HG02763 (cell line): ENCODE data around the gene COPZ1.
"Not testable (repeated sequence)": the region's sequence is repeated elsewhere in the genome, so short reads cannot be mapped to it uniquely, and the experiment has no call there.

Source experiments
- ATAC-seq: cut with Tn5 transposase; IDR thresholded peaks from one replicate; pipeline ENCODE4 v1.9.1; 2021; ENCODE audit warnings: mild to moderate bottlenecking, moderate library complexity; ENCODE audit not compliant: unreplicated experiment

Gene COPZ1

DNA sequence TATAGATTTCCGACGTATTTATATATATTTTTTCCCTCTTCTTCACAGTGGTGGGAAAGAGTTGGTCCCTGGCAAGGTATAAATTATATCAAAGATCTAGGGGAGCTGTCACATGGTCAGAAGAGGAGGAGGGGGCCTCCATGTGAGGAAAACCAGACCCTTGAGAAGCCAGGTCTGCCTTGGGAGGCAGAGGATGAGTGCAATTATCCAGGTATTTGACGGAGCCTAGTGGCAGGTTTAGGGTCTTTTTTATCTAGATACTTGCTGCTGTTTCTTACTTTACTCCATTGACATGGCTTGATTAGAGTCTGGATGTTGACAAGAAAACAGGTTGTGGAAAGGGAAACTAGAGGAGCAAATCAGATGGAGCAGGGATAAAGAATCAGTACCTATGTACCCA lies 5.5 kb downstream of the COPZ1 start:
- ATAC-seq = no peak

DNA sequence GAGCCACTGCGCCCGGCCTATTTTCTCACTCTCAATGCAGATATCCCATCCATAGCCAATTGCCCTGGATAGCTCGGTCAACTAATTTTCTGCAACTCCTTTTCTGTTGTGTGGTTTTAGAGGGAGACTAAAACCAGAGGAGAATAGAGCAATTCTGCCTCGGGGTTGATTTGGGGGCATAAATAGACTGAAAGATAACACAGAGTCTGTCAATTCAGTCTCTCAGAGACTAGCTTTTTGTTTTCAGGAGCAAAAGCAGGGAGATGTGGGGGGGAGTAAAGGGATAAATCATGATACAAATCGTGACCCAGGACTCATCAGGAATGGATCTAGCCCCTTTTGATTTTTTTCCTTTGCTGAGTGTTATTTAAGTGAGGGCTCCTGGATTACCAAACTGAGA lies 6.5 kb downstream of the COPZ1 start:
- ATAC-seq = no peak

DNA sequence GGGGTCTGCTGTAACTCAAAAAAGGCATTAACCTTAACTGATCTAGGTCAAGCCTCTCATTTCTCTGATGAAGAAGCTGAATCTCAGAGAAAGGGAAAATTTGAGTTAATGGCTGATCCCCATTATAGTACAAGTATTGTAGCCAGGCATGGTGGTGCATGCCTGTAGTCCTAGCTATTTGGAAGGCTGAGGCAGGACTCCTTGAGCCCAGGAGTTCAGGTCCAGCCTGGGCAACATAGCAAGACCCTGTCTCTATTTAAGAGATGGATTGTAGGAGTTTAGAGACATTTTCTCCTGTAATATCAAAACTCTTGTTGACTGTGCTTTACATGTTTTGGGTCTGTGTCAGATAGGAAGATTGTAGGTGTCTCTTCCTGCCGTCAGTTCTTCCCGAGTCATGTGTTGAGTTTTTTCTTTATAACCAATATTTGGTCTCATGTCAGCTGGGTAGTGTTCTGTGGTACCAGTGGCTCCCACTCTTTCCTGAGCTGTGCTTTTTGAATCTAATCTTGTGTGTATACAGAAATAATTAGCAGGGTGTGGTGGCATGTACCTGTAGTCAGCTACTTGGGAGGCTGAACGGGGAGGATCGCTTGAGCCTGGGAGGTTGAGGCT lies 8.6 kb downstream of the COPZ1 start:
- ATAC-seq = no peak

DNA sequence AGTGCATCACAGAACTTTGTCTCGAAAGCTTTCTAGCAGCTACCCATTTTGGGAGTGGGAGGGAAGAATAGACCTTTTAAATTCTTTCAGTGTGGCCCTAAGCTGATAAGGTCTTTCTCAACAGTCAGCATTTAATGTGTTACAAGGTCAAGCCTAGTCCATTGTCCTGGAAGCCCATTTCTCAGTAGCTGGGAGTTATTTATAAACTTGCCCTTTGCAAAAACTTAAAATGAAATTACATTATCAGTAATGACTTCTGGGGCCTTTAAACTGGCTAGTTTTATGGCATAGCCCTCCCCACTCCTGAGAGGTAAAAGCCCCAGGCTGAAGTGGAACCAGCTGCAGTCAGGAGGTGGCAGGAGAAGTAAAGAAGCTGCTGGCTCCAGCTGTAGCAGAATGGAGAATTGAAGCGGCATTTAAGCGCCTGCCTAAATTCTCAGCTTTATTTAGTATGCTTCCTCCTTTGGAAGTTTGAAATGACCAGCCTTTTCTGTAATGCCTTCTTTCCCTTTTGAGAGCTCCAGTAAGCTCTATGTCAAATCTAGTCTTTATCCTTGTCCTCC lies 12.4 kb downstream of the COPZ1 start:
- ATAC-seq = no peak

DNA sequence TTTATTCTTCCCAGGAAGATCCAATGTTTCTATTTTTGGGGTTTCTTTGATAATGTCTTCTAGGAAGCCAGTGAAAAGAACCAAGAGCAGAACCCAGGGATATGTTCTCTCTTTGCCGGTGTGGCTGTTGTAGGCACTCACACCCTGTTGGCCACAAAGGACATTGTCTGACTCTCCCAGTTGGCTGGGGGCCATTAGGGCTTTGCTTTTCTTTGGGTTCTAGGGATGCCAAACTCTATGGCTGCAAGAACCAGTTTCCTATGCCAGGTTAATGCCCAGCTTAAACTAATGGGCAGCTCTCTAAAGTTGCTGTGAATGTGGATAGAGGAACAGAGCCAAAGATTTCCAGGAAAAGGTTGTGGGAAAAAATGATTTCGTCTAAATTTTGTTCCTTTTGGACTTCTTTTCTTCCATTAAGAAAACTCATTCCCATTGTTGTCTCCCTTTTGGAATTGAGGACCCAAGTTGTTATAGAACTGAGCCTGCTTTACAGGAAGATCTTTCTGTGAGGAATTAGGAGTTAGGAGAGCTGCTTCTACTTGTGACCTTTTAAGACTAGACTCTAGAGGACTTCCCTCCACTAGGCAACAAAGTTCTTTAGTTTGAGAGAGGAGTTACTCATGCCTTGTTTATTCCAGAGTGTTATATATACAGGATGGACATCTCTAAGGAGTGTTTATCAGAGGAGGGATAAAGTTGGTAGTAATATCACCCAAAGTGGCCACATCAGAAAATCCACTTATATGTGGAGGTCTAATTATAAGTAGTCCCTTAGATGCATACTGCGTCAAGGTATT lies 13.1 kb downstream of the COPZ1 start:
- no peak for ATAC-seq

DNA sequence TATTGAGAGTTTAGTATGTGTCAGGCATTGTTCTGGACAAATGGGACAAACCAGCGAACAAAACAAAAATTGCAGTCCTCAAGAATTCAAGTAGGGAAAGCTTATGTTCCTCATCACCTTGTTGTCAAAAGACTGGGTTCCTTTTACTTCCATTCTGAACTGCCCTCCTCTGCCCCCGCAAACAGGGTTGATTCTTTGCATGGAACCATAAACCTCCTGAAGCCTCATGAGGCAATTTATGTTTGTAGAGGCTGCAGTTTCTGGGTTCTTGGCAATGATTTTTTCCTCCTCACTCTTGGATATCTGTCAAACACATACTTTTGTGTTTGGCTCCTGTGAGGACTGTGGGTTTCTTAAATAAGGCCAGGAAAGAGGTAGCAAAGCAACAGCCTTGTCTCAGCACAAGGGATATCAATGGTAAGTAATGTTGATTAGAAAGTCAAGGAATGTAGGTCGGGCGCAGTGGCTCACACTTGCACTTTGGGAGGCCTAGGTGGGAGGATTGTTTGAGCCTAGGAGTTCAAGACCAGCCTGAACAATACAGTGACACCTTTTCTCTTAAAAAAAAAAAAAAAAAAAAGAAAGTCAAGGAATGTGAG lies 13.9 kb downstream of the COPZ1 start:
- no peak for ATAC-seq

DNA sequence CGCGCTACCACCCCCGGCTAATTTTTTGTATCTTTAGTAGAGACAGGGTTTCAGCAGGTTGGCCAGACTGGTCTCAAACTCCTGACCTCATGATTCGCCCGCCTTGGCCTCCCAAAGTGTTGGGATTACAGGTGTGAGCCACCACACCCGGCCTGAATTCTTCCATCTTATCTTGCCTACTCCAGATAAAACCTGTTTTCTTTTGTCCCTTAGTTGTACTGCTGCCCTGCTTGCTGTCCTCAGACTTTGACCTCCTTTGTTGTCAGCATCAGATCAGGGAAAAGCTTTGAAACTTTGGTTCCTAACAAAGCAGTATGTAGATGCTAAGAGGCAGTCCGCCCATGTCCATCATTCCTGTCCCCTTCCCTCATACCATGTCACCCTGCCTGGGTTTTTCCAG lies 15.9 kb downstream of the COPZ1 start:
- ATAC-seq = no peak

DNA sequence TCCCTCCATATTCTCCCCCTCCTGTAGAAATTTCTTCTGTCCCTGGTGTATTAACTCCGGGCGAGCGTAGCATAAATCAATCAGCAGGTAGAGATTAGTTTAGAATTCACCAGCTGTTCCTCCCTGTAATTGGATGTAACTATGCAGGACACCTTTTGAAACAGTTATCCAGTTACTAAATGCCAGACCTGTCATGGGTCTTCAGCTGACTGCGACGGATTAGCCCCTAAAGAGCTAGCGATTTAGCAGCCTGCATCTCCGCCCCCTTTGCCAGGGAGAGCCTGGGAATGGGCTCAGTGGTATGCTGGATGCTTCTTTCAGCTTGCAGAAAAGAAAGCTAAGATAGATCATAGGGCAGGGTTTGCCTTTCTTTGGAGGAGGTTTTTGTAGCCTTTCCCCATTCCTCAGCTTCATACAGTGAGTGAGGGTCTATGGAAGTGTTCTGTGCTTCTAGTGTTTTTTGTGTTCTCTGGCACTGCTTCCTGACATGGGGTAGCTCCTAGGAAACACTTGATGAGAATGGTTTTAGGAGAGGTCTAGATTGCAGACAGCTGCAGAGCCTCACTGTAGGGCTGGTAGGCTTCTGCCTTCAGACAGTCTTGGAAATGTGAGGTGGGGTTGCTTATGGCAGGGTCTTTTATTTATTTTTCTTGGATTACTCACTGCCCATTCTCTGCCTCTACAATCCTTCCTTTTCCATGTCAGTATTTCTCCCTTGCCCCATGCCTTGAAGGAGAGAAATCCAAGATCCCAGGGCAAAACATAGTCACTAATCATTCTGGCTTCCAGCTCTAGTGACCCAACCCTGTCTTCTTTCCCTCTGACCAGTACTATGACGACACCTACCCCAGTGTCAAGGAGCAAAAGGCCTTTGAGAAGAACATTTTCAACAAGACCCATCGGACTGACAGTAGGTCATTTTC lies 16.7 kb downstream of the COPZ1 start:
- ATAC-seq = no peak

DNA sequence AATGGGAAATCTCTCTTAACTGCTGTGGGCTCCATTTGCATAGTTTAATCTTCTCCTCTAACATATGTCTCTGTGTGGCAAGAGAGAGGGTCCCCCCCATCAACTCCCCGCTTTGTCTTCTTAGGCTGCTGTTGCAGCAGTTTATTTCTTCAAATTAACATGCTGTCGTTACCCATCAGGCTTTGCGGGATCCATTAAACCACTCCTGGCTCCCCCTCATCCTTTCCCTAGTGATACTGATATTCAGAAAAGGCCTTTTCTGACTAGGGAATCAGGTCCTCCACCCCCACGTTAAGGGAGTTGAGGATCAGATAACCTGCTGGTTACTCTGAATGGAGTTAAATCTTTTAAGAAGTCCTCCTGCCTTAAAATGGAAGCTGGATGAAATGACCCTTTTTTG lies 24.1 kb downstream of the COPZ1 start:
- no peak for ATAC-seq

DNA sequence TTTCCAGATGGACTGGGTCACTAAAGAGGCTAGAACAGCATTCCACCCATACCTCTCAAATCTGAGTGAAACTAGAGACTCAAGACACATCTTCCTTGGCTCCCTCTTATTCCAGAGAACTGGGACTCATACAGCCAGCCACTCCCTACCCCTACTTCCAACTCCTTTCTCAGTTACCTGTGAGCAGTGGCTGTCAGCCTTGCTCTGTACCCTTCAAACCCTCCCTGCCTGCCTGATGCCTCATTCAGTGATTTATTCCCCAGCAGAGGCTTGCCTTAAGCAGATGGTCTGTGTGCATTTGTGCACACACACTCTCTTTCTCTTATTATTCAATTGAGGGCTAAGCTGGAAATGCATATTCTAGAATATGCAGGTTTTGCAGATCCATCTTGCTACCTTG lies 24.7 kb downstream of the COPZ1 start:
- ATAC-seq = no peak

DNA sequence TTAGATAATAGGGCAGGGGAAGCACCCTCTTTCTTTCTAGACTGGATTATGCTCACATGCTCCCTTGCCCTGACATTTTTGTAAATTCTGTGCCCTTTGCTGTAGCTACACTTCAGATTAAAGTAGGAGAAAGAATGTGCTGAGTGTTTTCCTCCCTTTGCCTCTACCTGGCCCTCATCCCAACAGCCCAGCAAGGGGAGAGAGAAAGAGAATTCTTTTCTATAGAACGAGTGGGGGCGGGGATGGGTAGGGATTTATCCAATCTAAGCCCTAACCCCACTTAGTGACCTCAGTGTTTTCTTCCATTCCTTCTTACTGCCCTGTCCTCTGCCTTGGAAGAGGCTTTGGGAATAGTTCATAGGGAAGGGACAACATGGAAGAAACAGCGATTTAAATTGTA lies 25.8 kb downstream of the COPZ1 start:
- no peak for ATAC-seq

DNA sequence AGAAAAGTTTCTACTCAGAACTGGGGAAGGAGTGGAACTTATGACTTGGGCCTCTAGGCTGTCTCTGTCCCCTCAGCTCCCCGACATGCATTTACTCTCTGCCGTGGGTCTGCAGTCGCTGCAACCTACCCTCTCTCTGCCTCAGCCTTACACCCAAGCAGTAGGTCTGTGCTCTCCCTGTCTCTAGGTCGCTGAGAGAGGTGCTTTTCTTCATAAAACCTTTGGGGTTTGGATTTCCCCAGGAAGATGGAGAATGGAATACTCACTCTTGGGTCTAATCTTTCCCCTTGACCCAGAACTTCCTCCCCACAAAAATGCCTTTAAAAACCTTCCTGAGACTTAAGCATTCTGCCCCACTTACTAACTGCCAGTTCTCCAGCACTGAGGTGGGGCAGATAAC lies 26.4 kb downstream of the COPZ1 start:
- no peak for ATAC-seq

DNA sequence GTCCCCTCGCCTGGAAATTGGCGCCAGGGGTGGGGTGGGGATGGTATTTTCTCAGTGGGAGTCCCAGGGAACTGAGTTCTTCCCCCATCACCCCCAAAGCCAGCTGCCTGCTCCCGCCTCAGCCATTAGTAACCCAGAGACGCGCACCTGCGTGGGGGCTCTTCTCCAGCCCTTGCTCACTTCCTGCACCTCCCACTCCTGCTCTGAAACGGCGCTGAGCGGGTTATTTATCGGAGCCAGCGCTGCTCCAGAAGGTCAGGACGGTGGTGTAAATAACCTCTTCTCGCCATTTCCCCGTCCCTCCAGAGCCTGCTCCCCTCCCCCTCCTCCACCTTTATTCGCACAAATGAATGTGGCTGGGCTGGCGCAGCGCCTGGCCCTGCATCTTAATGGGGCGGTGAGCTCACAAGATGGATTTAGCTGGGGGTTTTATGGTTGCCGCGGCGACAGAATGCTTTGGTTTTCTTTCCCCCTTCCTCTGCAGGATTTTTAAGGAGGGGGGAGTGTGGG lies 27.1 kb downstream of the COPZ1 start:
- no peak for ATAC-seq

DNA sequence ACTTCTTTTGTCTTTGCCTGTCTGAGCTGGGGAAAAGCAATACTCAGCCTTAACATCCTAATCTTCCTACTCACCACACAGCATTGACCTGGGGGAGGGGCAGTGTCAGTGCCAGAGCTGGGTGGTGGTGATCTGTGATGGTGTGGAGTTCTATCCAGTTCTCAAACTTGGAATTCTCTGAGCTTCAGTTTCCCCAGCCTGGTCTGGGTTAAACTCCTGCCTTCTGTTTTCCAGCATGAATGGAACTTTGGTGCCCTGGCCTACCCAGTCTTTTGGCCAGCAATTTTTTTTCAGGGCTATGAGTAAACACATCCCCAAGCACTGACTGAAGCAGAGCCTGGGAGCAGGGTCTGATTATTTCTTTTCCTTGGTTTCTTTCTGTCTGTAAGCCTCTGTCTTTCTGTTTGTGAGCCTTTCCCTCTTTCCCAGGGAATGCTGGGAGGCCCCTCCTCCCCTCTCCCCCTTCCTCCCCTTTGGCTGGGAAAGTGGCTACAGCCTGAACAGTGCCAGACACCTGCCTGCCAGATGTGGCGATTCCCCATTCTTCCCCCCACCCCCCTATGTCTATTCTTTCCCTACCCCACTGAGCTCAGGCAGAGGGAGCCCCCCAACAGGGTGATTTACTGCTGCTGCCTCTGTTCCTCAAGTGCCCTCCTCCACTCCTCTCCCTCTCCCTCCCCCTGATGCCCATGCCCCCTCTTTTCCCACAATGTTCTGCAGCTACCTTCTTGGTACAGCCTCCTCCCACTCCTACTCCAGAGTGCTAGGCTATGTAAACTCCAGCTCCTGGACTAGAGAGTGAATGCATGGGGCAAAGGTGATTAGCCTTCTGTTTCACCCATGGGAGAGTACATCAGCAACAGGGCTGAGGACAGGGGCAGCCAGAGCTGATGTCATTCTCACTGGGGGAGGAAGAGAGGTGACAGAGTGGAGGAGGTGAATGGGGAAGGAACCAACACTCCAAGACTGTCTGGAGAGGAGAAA lies 28.3 kb downstream of the COPZ1 start:
- ATAC-seq = no peak

DNA sequence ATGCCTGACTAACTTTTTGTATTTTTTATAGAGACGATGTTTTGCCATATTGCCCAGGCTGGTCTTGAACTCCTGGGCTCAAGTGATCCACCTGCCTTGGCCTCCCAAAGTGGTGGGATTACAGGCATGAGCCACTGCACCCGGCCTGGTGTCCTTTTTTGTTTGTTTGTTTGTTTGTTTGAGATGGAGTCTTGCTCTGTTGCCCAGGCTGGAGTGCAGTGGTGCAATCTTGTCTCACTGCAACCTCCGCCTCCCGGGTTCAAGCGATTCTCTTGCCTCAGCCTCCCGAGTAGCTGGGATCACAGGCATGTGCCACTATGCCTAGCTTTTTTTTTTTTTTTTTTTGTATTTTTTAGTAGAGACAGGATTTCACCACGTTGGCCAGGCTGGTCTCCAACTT lies 29.3 kb downstream of the COPZ1 start:
- ATAC-seq = not testable (repeated sequence)

DNA sequence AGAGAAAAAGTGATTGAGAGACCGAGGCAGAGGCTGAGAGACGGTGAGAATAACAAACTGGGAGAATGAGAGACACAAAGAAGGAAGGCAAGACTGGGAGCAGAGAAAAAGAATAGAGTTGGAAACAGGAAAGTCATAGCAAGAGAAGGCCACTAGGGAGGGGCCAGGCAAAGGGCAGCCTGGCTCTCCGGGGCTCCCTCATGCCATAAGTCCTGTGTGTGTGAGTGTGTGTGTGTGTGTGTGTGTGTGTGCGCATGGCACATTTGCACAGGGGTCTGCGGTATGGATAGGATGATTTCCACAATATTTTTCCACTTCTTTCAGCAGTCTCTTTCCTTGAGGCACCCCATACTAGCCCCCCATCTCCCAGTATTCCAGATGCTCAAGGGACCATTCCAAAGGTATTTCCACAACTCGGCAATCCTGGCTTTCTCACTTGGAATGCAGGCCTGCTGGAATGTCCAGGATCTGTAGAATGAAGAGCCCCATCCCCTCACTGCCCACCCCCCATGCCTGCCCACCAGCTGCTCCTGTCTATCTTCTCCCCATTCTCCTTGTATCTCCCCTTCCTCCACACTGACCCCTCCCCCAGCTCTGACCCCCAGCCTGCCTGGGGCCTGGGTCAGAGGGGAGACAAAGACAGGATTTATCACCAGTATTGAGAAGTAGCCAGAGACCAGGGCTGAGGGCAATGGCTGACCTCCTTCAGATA lies 30.3 kb downstream of the COPZ1 start:
- ATAC-seq = no peak

DNA sequence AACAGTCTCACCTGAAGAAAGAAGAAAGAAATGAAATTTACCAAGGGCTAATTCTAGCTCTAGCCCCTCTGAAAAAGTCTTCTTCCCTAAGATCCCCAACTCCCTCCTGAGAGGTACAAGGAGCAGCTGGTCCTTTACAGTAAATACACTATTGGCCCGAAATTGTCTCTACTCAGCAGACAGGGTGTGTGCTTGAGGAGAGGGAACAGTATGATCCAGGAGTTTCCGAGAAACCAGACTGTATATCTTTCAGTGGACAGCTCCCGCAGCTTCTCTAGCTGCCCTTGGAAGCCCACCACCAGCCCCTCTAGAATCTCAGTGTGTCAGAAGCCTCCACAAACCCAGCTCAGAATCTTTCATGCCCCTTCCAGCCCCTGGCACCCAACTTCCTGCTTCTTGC lies 31.3 kb downstream of the COPZ1 start:
- ATAC-seq = no peak

DNA sequence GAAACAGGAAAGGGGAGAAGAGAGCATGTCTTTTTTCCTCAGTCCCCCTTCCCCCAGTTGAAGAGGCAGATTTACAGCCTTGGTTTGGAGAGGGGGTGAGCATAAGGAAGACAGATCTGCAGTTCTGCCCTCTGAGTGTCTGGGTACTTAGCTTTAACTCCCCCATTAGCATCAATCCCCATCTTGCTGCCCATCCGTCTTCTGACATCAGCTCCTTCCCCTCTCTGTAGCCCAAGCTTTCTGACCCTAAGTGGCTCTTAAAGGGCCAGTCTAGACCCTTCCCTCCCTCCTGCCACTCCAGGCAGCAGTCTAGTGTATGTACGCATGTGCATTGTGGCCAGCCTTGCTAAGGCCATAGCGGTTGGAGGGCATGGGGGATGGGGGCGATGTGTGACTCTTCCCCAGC lies 32.0 kb downstream of the COPZ1 start:
- ATAC-seq = no peak
